Ammon's horn (tissue), 1 donor: ENCODE measurements around the gene HIVEP3.

Experiments used
- DNase-seq: peaks from one replicate; pipeline ENCODE4 v3.0.0-alpha.2; 2016; ENCODE audit warnings: low spot score

Gene HIVEP3

GRCh38 chr1:41682845-41683625 is 235.7 kb downstream of the HIVEP3 start:
- no peak for DNase-seq

GRCh38 chr1:41682149-41682548 is 236.6 kb downstream of the HIVEP3 start:
- no peak for DNase-seq

- no peak for DNase-seq
Measured at GRCh38 chr1:41681331-41682098, 237.2 kb downstream of the HIVEP3 start.

GRCh38 chr1:41679994-41680393 is 238.7 kb downstream of the HIVEP3 start:
- DNase-seq, result no peak

- no peak for DNase-seq
Measured at GRCh38 chr1:41679531-41679930, 239.2 kb downstream of the HIVEP3 start.

- no peak for DNase-seq
Measured at GRCh38 chr1:41678111-41678878, 240.4 kb downstream of the HIVEP3 start.

GRCh38 chr1:41677620-41678019 is 241.1 kb downstream of the HIVEP3 start:
- DNase-seq, result no peak

GRCh38 chr1:41675401-41675800 is 243.3 kb downstream of the HIVEP3 start:
- no peak for DNase-seq

GRCh38 chr1:41674522-41674921 is 244.2 kb downstream of the HIVEP3 start:
- DNase-seq, result no peak

GRCh38 chr1:41673806-41674205 is 244.9 kb downstream of the HIVEP3 start:
- DNase-seq, result no peak

- DNase-seq, result no peak
Measured at GRCh38 chr1:41673378-41673777, 245.3 kb downstream of the HIVEP3 start.

GRCh38 chr1:41672641-41673361 is 245.9 kb downstream of the HIVEP3 start:
- DNase-seq, result no peak

- DNase-seq, result no peak
Measured at GRCh38 chr1:41672173-41672572, 246.5 kb downstream of the HIVEP3 start.

GRCh38 chr1:41671116-41671755 is 247.5 kb downstream of the HIVEP3 start:
- no peak for DNase-seq

- no peak for DNase-seq
Measured at GRCh38 chr1:41670217-41670957, 248.3 kb downstream of the HIVEP3 start.

- no peak for DNase-seq
Measured at GRCh38 chr1:41668967-41669366, 249.8 kb downstream of the HIVEP3 start.

GRCh38 chr1:41668054-41668660 is 250.6 kb downstream of the HIVEP3 start:
- no peak for DNase-seq

- DNase-seq, result no peak
Measured at GRCh38 chr1:41666981-41667631, 251.6 kb downstream of the HIVEP3 start.
